OCI-LY1 (cell line): ENCODE measurements around the gene SPECC1L.

ENCODE experiments used
- H2AFZ ChIP-seq: fragments of 200-600 bp; sonication (generic), shearing (Covaris generic); 2 replicates; pipeline ENCODE4 v1.6.0; 2014; ENCODE audit warnings: antibody characterized with exemption, mild to moderate bottlenecking, low read length
- H3F3A ChIP-seq: fragments of 200-600 bp; sonication (generic), shearing (Covaris generic); 2 replicates; pipeline ENCODE4 v1.6.0; 2014; ENCODE audit warnings: mild to moderate bottlenecking, antibody characterized with exemption, low read length, moderate library complexity; ENCODE audit not compliant: insufficient read depth
- H3K27ac ChIP-seq: fragments of 200-600 bp; sonication (generic); 2 replicates; pipeline ENCODE4 v1.5.1; 2014; ENCODE audit warnings: low read length, mixed run types, mild to moderate bottlenecking, low read depth; ENCODE audit not compliant: poor library complexity, severe bottlenecking
- H3K27me3 ChIP-seq: fragments of 200-600 bp; sonication (generic); 2 replicates; pipeline ENCODE4 v1.6.0; 2014; ENCODE audit warnings: antibody characterized with exemption, mild to moderate bottlenecking, low read length, moderate library complexity; ENCODE audit not compliant: insufficient read depth
- H3K36me3 ChIP-seq: fragments of 200-600 bp; sonication (generic); 2 replicates; pipeline ENCODE4 v1.6.1; 2014; ENCODE audit warnings: mild to moderate bottlenecking, antibody characterized with exemption, low read length, moderate library complexity, mixed read lengths; ENCODE audit not compliant: insufficient read depth
- H3K4me1 ChIP-seq: fragments of 200-600 bp; sonication (generic); 2 replicates; pipeline ENCODE4 v1.5.1; 2014; ENCODE audit warnings: mild to moderate bottlenecking, low read length, moderate library complexity; ENCODE audit not compliant: insufficient read depth, severe bottlenecking
- H3K4me2 ChIP-seq: fragments of 200-600 bp; sonication (generic), shearing (Covaris generic); 2 replicates; pipeline ENCODE4 v1.6.1; 2014; ENCODE audit warnings: low read length
- H3K4me3 ChIP-seq: fragments of 200-600 bp; sonication (generic); 2 replicates; pipeline ENCODE4 v1.5.1; 2014; ENCODE audit warnings: low read length, low read depth, mild to moderate bottlenecking, mixed read lengths; ENCODE audit not compliant: poor library complexity, severe bottlenecking
- H3K79me2 ChIP-seq: fragments of 200-600 bp; shearing (Covaris generic); 2 replicates; pipeline ENCODE4 v1.6.1; 2016; ENCODE audit warnings: mixed run types, low read length, mixed read lengths; ENCODE audit not compliant: insufficient read depth
- H3K9ac ChIP-seq: fragments of 200-600 bp; sonication (generic), shearing (Covaris generic); 2 replicates; pipeline ENCODE4 v1.6.1; 2014; ENCODE audit warnings: mild to moderate bottlenecking, low read length, mixed read lengths
- H3K9me2 ChIP-seq: fragments of 200-600 bp; sonication (generic), shearing (Covaris generic); 2 replicates; pipeline ENCODE4 v1.6.1; 2014; ENCODE audit warnings: low read depth, mild to moderate bottlenecking, low read length, mixed read lengths
- H3K9me3 ChIP-seq: fragments of 200-600 bp; shearing (Covaris generic); 2 replicates; pipeline ENCODE4 v1.6.1; 2014; ENCODE audit warnings: low read length, mixed read lengths
- H4K20me1 ChIP-seq: fragments of 200-600 bp; sonication (generic), shearing (Covaris generic); 2 replicates; pipeline ENCODE4 v1.6.0; 2016; ENCODE audit warnings: mild to moderate bottlenecking, low read length; ENCODE audit not compliant: insufficient read depth
- CTCF ChIP-seq: fragments of 200-600 bp; sonication (generic), shearing (Covaris generic); IDR thresholded peaks from 2 replicates; pipeline ENCODE4 v1.5.1; 2017; ENCODE audit warnings: mild to moderate bottlenecking, antibody characterized with exemption, low read length, moderate library complexity, mixed read lengths
- EZH2 ChIP-seq: fragments of 200-600 bp; sonication (generic), shearing (Covaris generic); IDR thresholded peaks from 2 replicates; pipeline ENCODE4 v1.8.0; 2017; ENCODE audit warnings: borderline replicate concordance, mixed run types, mild to moderate bottlenecking, antibody characterized with exemption, low read length, moderate library complexity, mixed read lengths

SPECC1L gene

GRCh38 chr22:24443668-24444067 is 173.0 kb downstream of the SPECC1L start:
- H3K4me3 ChIP-seq, result no peak overlapping the region
- H3K9ac ChIP-seq, result no peak overlapping the region
- no peaks in the 10 kb centered on the region for H4K20me1 ChIP-seq
- H3K27ac ChIP-seq, result no peak overlapping the region
- no peaks in the 10 kb centered on the region for H3K9me2 ChIP-seq
- TF ChIP-seq EZH2 (no peak), CTCF (no peak)
- no peaks in the 10 kb centered on the region for H3K9me3 ChIP-seq
- H2AFZ ChIP-seq, result no peak overlapping the region
- H3K36me3 ChIP-seq, result peaks cover 47% of the 10 kb centered on the region; the same call in 1 of the 2 replicates
- no peaks in the 10 kb centered on the region for H3K79me2 ChIP-seq
- H3K27me3 ChIP-seq, result no peaks in the 10 kb centered on the region
- H3K4me2 ChIP-seq, result no peak overlapping the region
- no peaks in the 10 kb centered on the region for H3F3A ChIP-seq
- H3K4me1 ChIP-seq, result no peaks in the 10 kb centered on the region

- H3K4me2 ChIP-seq, result no peak overlapping the region
- no peak for TF ChIP-seq EZH2
- no peak for TF ChIP-seq CTCF
- no peak overlapping the region for H3K9ac ChIP-seq
Measured at GRCh38 chr22:24444251-24444650, 173.6 kb downstream of the SPECC1L start.

GRCh38 chr22:24444729-24445466 is 174.3 kb downstream of the SPECC1L start:
- Histone ChIP-seq H3K4me1 (no peaks in the 10 kb centered on the region), H3K27me3 (no peaks in the 10 kb centered on the region), H3K9ac (no peak overlapping the region), H3K9me3 (no peaks in the 10 kb centered on the region), H3K4me3 (no peak overlapping the region), H3F3A (no peaks in the 10 kb centered on the region), H3K4me2 (no peak overlapping the region), H3K36me3 (peaks cover 40% of the 10 kb centered on the region; the same call in 1 of the 2 replicates), H4K20me1 (no peaks in the 10 kb centered on the region), H3K27ac (no peak overlapping the region), H2AFZ (no peak overlapping the region), H3K9me2 (no peaks in the 10 kb centered on the region), H3K79me2 (no peaks in the 10 kb centered on the region)
- TF ChIP-seq CTCF (no peak), EZH2 (no peak)

More at GRCh38 chr22:24444251-24444650, 173.6 kb downstream of the SPECC1L start:
- Histone ChIP-seq H3K9me2 (no peaks in the 10 kb centered on the region), H3K4me3 (no peak overlapping the region), H3K27me3 (no peaks in the 10 kb centered on the region), H4K20me1 (no peaks in the 10 kb centered on the region), H3K27ac (no peak overlapping the region), H3K79me2 (no peaks in the 10 kb centered on the region), H3K9me3 (no peaks in the 10 kb centered on the region), H3K4me1 (no peaks in the 10 kb centered on the region), H3F3A (no peaks in the 10 kb centered on the region), H3K36me3 (peaks cover 46% of the 10 kb centered on the region; the same call in 1 of the 2 replicates), H2AFZ (no peak overlapping the region)
